Measurements from ENCODE around the gene HDAC7. TPM values are rescaled to one million over a fixed set of nuclear protein-coding genes. Genes with fewer than 3 reads are reported as not detected.

The HDAC7 gene
- total RNA-seq, 4 donors from 2014 or later = 55.9 to 96.5 (median 59.4) TPM

DNA sequence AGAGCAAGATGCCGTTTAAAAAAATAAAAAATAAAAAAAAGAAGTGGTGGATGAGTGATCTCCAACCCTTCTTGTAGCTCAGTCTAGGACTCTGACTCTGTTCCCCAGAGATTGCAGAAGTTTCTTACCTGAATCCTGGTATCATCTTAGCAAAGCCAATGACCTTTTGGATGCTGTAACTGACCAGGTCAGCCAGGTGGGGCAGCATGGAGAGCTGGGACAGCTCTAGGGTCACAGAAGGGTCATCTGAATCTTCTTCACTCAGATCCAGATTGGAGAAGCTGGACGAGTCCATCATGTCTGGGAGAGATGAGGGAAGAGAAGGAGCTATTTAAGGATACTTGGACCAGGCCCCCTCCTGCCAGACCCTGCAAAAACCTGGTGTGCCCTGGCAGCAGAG lies 35.8 kb upstream of the HDAC7 start:
- Histone ChIP-seq H3K27ac (no peak overlapping the region), H3K4me3 (no peak overlapping the region), H3K36me3 (no peaks in the 10 kb centered on the region), H3K4me1 (no peaks in the 10 kb centered on the region), H3K27me3 (no peaks in the 10 kb centered on the region), H3K9me3 (no peaks in the 10 kb centered on the region)
- TF ChIP-seq POLR2A (IDR thresholded peaks at IDR 0.05) (no peak), POLR2AphosphoS5 (IDR thresholded peaks at IDR 0.05) (no peak), EP300 (IDR thresholded peaks at IDR 0.05) (no peak)
- TF ChIP-seq, protein P1, sequence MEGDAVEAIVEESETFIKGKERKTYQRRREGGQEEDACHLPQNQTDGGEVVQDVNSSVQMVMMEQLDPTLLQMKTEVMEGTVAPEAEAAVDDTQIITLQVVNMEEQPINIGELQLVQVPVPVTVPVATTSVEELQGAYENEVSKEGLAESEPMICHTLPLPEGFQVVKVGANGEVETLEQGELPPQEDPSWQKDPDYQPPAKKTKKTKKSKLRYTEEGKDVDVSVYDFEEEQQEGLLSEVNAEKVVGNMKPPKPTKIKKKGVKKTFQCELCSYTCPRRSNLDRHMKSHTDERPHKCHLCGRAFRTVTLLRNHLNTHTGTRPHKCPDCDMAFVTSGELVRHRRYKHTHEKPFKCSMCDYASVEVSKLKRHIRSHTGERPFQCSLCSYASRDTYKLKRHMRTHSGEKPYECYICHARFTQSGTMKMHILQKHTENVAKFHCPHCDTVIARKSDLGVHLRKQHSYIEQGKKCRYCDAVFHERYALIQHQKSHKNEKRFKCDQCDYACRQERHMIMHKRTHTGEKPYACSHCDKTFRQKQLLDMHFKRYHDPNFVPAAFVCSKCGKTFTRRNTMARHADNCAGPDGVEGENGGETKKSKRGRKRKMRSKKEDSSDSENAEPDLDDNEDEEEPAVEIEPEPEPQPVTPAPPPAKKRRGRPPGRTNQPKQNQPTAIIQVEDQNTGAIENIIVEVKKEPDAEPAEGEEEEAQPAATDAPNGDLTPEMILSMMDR (IDR thresholded peaks at IDR 0.05) = no peak
- whole genome bisulfite sequencing, 2 donors (ENCODE audit: low coverage in 1 of 2) = 80 to 92% methylated on average over 1 to 2 of the region's 2 CpGs
- no peak for ATAC-seq

DNA sequence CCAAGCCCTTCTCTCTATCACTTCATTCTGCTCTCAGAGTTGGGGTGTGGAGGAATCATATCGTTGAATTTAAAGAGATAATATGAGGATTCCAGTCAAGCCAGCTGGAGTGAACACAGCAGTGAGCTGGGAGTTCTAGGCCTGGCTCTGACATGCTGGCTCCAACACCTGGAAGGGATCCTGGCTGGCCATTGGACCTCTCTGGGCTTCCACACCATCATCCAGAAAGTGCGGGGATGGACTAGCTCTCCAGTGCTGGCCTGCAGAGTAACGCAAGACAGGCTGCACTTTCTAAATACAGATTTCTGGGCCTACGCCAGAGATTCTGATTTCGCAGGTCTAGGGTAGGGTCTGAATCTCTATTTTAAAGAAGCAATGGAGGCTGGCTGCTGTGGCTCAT lies 34.8 kb upstream of the HDAC7 start:
- no peak overlapping the region for H3K27ac ChIP-seq
- no peaks in the 10 kb centered on the region for H3K4me1 ChIP-seq
- no peaks in the 10 kb centered on the region for H3K27me3 ChIP-seq
- H3K36me3 ChIP-seq = no peaks in the 10 kb centered on the region
- TF ChIP-seq POLR2AphosphoS5 (IDR thresholded peaks at IDR 0.05) (no peak), POLR2A (IDR thresholded peaks at IDR 0.05) (no peak), EP300 (IDR thresholded peaks at IDR 0.05) (no peak)
- TF ChIP-seq, protein P1 (IDR thresholded peaks at IDR 0.05) = no peak
- WGBS, 2 donors (ENCODE audit: low coverage in 1 of 2) = 88 to 90% methylated on average over 2 to 4 of the region's 5 CpGs
- H3K9me3 ChIP-seq = no peaks in the 10 kb centered on the region
- no peak overlapping the region for H3K4me3 ChIP-seq
- no peak for ATAC-seq

DNA sequence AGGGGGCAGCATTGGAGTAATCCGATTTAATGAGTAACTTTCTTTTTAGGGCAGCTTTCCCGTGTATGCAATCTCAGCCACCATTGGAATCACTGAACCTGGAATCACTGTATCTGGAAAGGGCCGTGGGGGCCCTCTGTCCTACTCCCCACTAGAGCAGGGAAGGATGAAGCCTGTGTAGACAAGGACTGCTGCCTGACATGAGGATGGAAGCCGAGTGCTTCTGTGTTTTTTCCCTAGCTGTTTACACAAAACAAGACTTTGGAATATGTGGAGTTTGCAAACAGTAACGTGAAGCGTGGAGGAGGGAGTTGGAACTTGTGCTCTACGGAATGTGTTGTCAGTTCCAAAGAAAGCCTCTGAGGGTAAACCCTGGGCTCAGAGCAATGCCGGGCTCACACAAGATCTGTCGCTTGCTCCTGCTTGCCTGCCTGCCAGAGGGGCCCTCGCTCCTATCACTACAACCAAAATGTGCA lies 32.4 kb upstream of the HDAC7 start:
- Histone ChIP-seq H3K9me3 (no peaks in the 10 kb centered on the region), H3K4me1 (no peaks in the 10 kb centered on the region), H3K36me3 (no peaks in the 10 kb centered on the region), H3K27me3 (no peaks in the 10 kb centered on the region), H3K27ac (no peak overlapping the region), H3K4me3 (no peak overlapping the region)
- no peak for TF ChIP-seq EP300 (IDR thresholded peaks at IDR 0.05)
- TF ChIP-seq POLR2AphosphoS5 (IDR thresholded peaks at IDR 0.05) = no peak
- TF ChIP-seq, protein P1 (IDR thresholded peaks at IDR 0.05) = no peak
- no peak for TF ChIP-seq POLR2A (IDR thresholded peaks at IDR 0.05)
- WGBS, 2 donors (ENCODE audit: low coverage in 1 of 2) = 51 to 84% methylated on average over 4 to 10 of the region's 10 CpGs
- no peak for ATAC-seq

DNA sequence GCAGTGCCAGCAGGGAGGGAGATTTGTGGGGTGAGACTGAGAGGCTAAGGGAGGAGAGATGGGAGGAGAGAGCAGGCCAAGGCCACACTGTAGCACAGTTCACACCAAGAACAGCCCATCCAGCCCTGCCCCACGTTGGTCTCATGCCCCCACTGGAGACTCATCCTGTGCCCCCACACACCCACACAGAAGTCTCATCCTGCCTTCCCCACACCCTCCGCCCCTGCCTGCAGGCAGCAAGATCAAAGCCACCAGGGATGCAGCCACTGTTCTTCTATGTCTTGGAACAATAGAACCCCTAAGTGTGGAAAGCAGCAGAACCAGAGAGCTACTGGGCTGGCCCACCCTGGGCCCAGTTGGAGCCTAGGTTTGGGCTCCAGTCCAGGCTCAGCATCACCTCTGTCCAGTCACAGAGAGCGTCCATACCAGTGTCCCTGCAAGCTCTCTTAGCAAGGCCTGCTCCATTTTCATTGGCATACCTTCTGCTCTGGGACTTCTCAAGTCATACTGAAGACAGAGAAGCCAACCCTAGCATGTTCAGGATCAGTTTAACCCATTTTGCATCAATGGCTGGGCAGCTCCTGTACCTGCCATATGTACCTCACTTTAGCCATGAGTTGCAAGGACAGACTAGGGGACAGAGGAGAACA lies 31.7 kb upstream of the HDAC7 start:
- Histone ChIP-seq H3K9me3 (no peaks in the 10 kb centered on the region), H3K4me3 (no peak overlapping the region), H3K27ac (no peak overlapping the region), H3K36me3 (no peaks in the 10 kb centered on the region), H3K4me1 (no peaks in the 10 kb centered on the region), H3K27me3 (no peaks in the 10 kb centered on the region)
- TF ChIP-seq POLR2AphosphoS5 (IDR thresholded peaks at IDR 0.05) = no peak
- TF ChIP-seq, protein P1 (IDR thresholded peaks at IDR 0.05) = no peak
- no peak for TF ChIP-seq EP300 (IDR thresholded peaks at IDR 0.05)
- TF ChIP-seq POLR2A (IDR thresholded peaks at IDR 0.05) = no peak
- WGBS, 2 donors (ENCODE audit: low coverage in 1 of 2) = 100% methylated on average over 1 of the region's 3 CpGs; no CpG with 5 or more reads in 1 of the 2 donors
- no peak for ATAC-seq
